ENCODE measurements around the gene EEF2. TPM values are rescaled to one million over a fixed set of nuclear protein-coding genes. Genes with fewer than 3 reads are reported as not detected.

Gene EEF2
- total RNA-seq, 2 experiments from 2014 or later, result 1,633 to 3,507 TPM

- no peak for DNase-seq (ENCODE audit: low spot score)
- no peak overlapping the region for H3K27ac ChIP-seq (ENCODE audit: low read depth, low read length, poor library complexity, severe bottlenecking)
- H4K20me1 ChIP-seq (ENCODE audit: insufficient read depth, low read length), result no peaks in the 10 kb centered on the region
- no peak overlapping the region for H3K4me2 ChIP-seq (ENCODE audit: low read length)
- H3K4me1 ChIP-seq (ENCODE audit: insufficient read depth, low read length, poor library complexity, severe bottlenecking), result no peaks in the 10 kb centered on the region
- POLR2A ChIA-PET, result no interaction called here
- CTCF ChIA-PET (ENCODE audit: unreplicated experiment), result no interaction called here
- no peaks in the 10 kb centered on the region for H3K9me3 ChIP-seq (ENCODE audit: low read length)
- H3K9me2 ChIP-seq (ENCODE audit: insufficient read depth, low read length), result no peaks in the 10 kb centered on the region
- BruUV-seq (replicated peaks), result no TSS peak
- no peak for TF ChIP-seq EZH2phosphoT487 (IDR thresholded peaks at IDR 0.05; ENCODE audit: borderline replicate concordance, low read depth, low read length)
- no peak for TF ChIP-seq CTCF (conservative IDR thresholded peaks at IDR 0.05; ENCODE audit: low read length)
- no peak overlapping the region for H2AFZ ChIP-seq (ENCODE audit: low read length)
- H3K79me2 ChIP-seq (ENCODE audit: insufficient read depth, low read depth, low read length), result no peaks in the 10 kb centered on the region
- intact Hi-C loops (cut with micrococcal nuclease; ENCODE audit: unreplicated experiment), result no loop called here
- H3K4me3 ChIP-seq (ENCODE audit: low read depth, low read length, poor library complexity, severe bottlenecking), result no peak overlapping the region
- H3K36me3 ChIP-seq (ENCODE audit: insufficient read depth, low read length), result no peaks in the 10 kb centered on the region
Measured at GRCh38 chr19:3945838-3946237, 39.4 kb downstream of the EEF2 start.

- H3K4me1 ChIP-seq (ENCODE audit: insufficient read depth, low read length, poor library complexity, severe bottlenecking), result no peaks in the 10 kb centered on the region
- intact Hi-C loops (cut with micrococcal nuclease; ENCODE audit: unreplicated experiment), result no loop called here
- H3K9me2 ChIP-seq (ENCODE audit: insufficient read depth, low read length), result no peaks in the 10 kb centered on the region
- no TSS peak for BruUV-seq (replicated peaks)
- CTCF ChIA-PET (ENCODE audit: unreplicated experiment), result no interaction called here
- no peak overlapping the region for H3K4me3 ChIP-seq (ENCODE audit: low read depth, low read length, poor library complexity, severe bottlenecking)
- DNase-seq (ENCODE audit: low spot score), result no peak
- no peak for TF ChIP-seq EZH2phosphoT487 (IDR thresholded peaks at IDR 0.05; ENCODE audit: borderline replicate concordance, low read depth, low read length)
- no peak for TF ChIP-seq CTCF (conservative IDR thresholded peaks at IDR 0.05; ENCODE audit: low read length)
- POLR2A ChIA-PET, result no interaction called here
- no peak overlapping the region for H2AFZ ChIP-seq (ENCODE audit: low read length)
- no peak overlapping the region for H3K4me2 ChIP-seq (ENCODE audit: low read length)
- no peaks in the 10 kb centered on the region for H3K36me3 ChIP-seq (ENCODE audit: insufficient read depth, low read length)
- no peaks in the 10 kb centered on the region; the same call in 1 of the 2 replicates for H4K20me1 ChIP-seq (ENCODE audit: insufficient read depth, low read length)
- H3K27ac ChIP-seq (ENCODE audit: low read depth, low read length, poor library complexity, severe bottlenecking), result no peak overlapping the region
- no peaks in the 10 kb centered on the region for H3K79me2 ChIP-seq (ENCODE audit: insufficient read depth, low read depth, low read length)
- no peaks in the 10 kb centered on the region for H3K9me3 ChIP-seq (ENCODE audit: low read length)
Measured at GRCh38 chr19:3944018-3944721, 41.1 kb downstream of the EEF2 start.

GRCh38 chr19:3942790-3943409, 42.4 kb downstream of the EEF2 start:
- no peaks in the 10 kb centered on the region for H3K9me3 ChIP-seq (ENCODE audit: low read length)
- intact Hi-C loops (cut with micrococcal nuclease; ENCODE audit: unreplicated experiment), result no loop called here
- POLR2A ChIA-PET, result no interaction called here

More at GRCh38 chr19:3942790-3943409, 42.4 kb downstream of the EEF2 start:
- Histone ChIP-seq H3K4me1 (ENCODE audit: insufficient read depth, low read length, poor library complexity, severe bottlenecking) (no peaks in the 10 kb centered on the region), H3K79me2 (ENCODE audit: insufficient read depth, low read depth, low read length) (no peaks in the 10 kb centered on the region), H3K9me2 (ENCODE audit: insufficient read depth, low read length) (no peaks in the 10 kb centered on the region), H3K4me2 (ENCODE audit: low read length) (no peak overlapping the region), H3K36me3 (ENCODE audit: insufficient read depth, low read length) (no peaks in the 10 kb centered on the region), H2AFZ (ENCODE audit: low read length) (no peak overlapping the region), H4K20me1 (ENCODE audit: insufficient read depth, low read length) (no peaks in the 10 kb centered on the region; the same call in 1 of the 2 replicates), H3K4me3 (ENCODE audit: low read depth, low read length, poor library complexity, severe bottlenecking) (no peak overlapping the region), H3K27ac (ENCODE audit: low read depth, low read length, poor library complexity, severe bottlenecking) (no peak overlapping the region)
- TF ChIP-seq CTCF (conservative IDR thresholded peaks at IDR 0.05; ENCODE audit: low read length), result no peak
- TF ChIP-seq EZH2phosphoT487 (IDR thresholded peaks at IDR 0.05; ENCODE audit: borderline replicate concordance, low read depth, low read length), result no peak
- CTCF ChIA-PET (ENCODE audit: unreplicated experiment), result no interaction called here
- no TSS peak for BruUV-seq (replicated peaks)
- DNase-seq (ENCODE audit: low spot score), result no peak
